GM19035 (cell line): ENCODE results near the gene MBNL1.
"Not testable (repeated sequence)": the region's sequence is repeated elsewhere in the genome, so short reads cannot be mapped to it uniquely, and the experiment has no call there.

Experiments used
- ATAC-seq: cut with Tn5 transposase; IDR thresholded peaks from one replicate; pipeline ENCODE4 v1.9.1; 2021; ENCODE audit not compliant: unreplicated experiment

The MBNL1 gene

GRCh38 chr3:152438706-152439105, 170.0 kb downstream of the MBNL1 start:
- no peak for ATAC-seq

- ATAC-seq = not testable (repeated sequence)
These were observed 171.5 kb downstream of the MBNL1 start for GRCh38 chr3:152440243-152440642.

DNA sequence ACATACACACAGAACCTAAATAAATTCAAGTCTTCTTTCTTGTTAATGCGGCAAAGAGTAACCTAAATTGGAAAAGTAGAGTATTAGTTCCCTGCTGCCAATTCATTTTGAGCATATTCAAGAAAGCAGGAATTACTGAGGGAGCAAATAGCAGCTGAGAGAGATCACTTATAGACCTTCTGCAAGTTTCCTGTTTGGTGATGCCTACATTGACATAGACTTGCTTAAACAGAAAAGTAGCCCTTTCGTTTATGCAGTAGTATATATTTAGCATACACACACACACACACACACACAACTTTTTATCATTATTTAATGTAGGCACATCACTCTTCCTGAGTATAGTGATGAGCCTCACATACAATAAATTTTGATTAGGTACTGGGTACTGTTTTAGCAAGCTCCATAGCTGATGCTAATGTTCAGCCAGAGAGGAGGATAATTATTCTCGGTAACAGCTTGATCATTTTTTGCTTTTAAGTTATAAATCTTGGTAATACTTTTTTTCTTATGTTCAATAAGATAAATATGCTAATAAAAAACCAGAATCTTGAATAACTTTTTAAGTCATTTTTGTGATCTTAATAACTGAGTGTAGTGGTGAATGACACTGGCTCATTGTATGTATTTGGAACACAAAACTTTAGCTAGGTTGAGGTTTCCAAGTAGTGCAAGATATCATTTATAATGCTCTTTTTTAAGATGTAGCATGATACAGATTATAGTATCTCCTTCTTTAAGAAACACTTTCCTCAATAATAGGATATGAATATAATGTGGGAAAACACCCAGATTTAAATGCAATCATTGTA, 174.7 kb downstream of the MBNL1 start:
- no peak for ATAC-seq

GRCh38 chr3:152444029-152444641, 175.4 kb downstream of the MBNL1 start:
- peak; percentile 57 for ATAC-seq

DNA sequence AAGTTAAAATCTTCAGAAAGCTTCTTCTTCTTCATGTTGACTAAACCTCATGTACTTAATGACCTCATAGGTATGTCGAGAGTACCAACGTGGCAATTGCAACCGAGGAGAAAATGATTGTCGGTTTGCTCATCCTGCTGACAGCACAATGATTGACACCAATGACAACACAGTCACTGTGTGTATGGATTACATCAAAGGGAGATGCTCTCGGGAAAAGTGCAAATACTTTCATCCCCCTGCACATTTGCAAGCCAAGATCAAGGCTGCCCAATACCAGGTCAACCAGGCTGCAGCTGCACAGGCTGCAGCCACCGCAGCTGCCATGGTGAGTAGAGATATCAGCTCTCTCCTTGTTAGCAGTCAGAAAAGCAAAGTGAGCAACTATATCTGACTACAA, 176.5 kb downstream of the MBNL1 start:
- no peak for ATAC-seq

GRCh38 chr3:152446495-152446894, 177.8 kb downstream of the MBNL1 start:
- ATAC-seq = no peak

DNA sequence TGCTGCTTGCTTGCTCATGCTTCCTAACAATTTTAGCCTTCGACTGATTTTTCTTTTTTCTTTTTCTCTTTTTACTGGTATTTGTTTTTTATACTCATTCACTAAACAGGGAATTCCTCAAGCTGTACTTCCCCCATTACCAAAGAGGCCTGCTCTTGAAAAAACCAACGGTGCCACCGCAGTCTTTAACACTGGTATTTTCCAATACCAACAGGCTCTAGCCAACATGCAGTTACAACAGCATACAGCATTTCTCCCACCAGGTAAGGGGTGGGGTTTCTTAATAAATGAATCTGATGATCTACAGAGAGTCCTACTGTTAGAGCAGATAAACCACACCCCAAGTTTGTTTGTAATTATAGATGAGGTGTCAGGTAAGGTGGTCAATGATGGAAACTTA, 178.8 kb downstream of the MBNL1 start:
- ATAC-seq = no peak

DNA sequence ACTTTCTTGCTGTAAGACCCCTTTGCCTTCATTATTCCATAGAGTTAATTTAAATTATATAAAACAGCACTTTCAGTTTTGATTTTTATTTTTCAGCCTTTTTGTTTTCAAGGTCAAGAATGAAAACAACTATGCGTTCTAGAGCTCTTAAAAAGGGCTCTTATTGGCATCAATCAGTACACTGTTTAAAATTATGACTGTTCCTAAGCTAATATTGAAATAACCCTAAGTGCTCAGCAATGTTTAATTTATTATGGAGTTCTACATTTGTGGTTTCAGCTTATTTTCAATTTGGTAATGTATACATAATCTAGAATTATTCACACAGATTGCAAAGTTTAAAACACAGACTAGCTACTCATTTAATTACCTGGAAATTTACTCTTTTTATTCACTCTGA, 179.4 kb downstream of the MBNL1 start:
- ATAC-seq = no peak

DNA sequence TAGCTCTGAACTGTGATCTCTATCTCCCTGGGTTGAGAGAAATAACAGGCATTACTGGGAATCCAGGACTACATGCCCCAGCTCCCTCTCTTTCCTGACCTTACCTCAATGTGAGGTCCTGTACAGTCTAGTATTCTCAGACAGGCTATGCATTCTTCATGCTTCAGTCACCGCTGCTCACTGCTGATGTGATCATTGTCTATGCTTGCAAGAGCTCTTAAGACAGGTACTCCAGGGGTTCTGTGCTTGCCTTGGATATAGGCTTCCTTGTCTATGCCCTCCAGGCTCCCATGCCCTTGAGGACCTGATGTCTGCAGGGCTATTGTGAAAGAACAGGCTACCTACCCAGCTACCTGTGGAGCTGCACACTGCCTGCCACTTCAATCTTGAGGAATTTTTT, 183.6 kb downstream of the MBNL1 start:
- no peak for ATAC-seq

GRCh38 chr3:152454076-152454875, 185.5 kb downstream of the MBNL1 start:
- ATAC-seq = no peak

GRCh38 chr3:152455989-152456388, 187.3 kb downstream of the MBNL1 start:
- ATAC-seq = no peak

DNA sequence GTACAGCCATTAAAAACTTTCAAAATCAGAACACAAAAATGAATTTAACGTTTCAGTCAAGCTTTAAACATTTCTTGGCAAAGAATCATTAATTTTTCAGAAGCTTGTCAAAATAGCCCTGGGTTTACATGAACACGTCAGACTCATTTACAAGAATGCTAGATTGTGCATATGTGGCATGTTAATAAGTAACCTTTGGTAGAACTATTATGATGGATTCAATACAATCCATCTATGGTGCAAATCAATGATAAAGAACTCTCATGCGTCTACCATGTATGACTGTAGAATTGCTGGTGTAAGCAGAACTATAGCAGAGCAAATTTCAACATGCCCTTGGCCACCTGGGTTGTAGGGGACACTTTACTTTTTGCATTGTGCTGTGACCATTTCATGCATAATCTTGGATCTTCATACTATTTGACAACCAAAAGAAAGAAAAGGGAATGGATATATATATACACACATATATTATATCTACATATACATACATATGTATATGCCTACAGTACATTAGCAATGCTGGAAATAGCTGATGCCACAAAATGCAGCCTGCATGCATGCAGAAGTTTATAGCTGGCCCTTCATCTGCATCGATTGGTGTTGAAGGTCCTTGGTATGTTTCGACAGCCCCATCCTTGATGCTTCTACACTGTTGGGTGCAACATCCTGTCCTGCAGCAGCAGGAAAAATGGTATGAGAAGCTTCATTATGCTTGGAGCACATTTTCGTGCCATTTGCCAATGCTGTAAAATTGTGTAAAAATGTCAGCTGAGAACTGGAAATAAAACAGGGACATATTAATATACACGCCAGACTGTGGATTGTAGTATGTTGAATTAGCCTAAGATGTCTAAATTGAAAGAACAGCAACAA, 189.0 kb downstream of the MBNL1 start:
- ATAC-seq = no peak

DNA sequence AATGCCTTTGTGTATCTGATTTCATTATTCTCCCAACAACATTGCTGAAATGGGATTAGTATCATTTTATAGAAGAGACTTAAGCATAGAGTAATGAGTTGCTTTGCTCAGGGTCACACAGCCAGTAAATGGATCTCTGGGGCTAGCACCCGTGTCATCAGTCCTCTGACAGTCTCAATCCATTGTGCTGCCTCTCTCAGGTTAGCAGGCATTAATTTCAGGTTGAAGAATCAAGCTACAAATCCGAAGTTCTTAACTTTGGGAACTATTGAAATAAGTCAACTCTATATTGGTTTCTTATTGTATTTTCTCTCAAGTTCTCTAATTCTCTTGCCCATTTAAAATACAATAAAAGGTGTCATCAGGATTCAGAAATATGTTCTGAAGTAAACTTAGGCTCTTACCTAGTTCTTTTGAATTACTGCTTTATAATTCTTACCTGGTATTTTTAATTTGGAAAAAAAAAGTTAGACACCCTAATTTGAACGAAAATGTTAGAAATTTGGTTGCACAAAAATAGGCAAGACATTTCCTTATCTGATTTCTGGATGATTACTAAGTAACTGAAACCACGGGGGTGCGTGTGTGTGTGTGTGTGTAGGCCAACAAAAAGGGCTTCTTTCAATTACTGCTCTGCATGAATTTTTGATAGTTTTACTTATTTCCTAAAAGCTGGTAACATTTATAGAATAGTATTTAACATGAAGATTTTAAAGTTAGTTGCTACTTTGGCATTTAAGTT, 189.8 kb downstream of the MBNL1 start:
- ATAC-seq = no peak

- no peak for ATAC-seq
These were observed 190.4 kb downstream of the MBNL1 start for GRCh38 chr3:152459118-152459515.

DNA sequence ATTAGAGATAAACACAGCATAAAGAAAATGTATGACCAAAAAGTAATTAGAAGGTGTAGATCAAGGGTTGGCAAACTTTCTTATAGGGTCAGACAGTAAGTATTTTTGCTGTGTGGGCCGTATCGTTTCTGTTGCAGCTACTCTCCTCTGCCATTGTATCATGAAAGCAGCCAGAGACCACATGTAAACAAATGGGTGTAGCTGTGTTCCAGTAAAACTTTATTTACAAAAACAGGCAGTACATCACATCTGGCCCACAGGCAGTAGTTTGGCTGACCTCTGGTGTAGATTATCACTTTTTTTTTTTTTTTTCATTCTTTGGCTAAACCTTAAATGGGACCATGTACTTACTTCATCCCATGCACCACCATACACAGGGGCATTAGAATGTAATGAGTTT, 190.8 kb downstream of the MBNL1 start:
- no peak for ATAC-seq

DNA sequence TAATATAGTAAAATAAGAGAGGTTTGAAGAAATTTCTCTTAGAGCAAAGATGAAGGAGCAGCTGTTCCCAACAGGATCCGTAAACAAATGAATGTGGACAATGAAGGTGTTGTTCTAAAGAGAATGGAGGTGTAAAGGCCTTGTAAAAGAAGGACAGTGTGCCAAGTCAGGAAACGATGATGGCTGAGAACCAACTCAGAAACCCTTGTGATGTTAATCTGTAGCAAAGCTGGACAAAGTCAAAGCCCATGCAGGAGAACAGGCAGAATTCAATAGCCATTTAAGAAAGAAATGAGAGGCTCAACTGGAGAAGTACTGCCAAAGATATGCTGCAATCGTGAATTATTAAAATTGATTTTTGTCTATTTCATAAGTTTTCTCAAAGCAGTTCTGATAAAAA, 192.2 kb downstream of the MBNL1 start:
- ATAC-seq = no peak

DNA sequence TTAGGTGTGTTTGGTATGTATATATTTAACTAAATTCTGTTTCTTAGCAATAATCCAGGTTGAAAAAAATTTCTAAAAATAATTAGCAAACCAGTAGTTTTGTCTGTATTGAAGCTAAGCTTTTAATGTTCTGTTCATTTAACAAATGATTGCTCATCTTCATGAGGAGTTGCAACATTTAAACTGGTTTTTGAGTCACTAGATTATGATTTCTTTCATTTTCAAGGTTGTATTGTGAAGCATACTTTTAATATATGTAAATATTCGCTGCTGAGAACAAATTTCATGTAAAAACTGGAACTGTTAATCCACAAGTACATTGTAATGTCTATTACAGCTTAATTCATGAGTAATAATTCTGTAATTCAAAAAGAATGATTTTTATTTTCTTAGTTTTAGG, 192.7 kb downstream of the MBNL1 start:
- no peak for ATAC-seq

DNA sequence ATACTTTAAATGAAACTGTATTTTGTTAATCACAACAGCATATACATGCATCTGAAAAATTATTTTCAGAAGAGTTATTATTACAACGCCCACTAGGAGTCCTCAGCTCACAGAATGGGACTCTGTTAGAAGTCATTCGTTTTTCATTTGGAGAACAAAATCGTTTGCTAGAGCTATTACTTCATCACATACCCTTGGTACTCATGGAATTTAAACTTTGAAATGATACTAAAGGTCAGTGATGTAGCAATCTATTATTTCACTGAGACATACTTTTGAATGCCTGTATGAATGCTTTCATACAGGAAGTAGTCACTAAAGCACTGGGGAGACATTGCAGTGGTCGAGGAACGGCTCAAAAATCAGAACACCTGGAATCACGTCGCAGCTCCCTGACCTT, 198.1 kb downstream of the MBNL1 start:
- ATAC-seq = peak; percentile 51

DNA sequence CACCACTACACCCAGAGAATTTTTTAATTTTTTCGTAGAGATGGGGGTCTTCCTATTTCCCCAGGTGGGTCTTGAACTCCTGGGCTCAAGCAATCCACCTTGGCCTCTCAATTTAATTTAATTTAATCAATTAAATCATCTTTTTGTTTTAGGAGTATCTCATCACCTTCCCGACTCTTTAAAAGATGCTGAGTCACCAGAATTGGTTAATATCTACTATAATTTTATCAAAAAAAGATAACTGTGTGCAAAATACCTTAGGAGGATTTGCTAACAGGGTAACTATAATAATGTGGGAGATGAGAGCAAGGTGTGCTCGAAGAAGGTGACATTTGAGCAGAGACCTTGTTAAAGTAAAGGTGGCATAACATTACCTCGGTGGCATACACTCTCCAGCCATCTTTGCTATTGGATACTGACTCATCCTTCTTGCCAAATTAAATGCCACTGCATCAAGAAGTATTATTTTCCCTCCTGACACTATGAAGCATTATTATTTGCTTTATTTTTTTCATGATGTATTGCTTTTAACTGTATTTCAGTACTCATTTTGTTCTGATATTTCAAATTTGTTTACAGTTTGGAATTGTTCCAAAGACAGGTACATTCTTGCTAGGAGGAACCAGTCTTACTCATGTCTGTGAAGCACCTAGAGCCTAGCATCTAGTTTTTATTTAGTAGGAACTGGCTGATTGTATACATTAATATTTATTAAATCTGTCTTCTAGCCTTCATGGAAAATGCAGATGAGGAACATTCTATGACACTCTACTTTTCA, 200.7 kb downstream of the MBNL1 start:
- ATAC-seq = no peak
